Nephron progenitor cell (in vitro differentiated cells): Measurements from ENCODE around the gene ZNF516.

ENCODE experiments used
- DNase-seq: peaks from one replicate; pipeline ENCODE4 v3.0.0; 2021
- H3K27ac Mint-ChIP-seq: 2 replicates; pipeline ENCODE4 v1.8.0; 2021; ENCODE audit warnings: mild to moderate bottlenecking, moderate library complexity, mixed read lengths
- H3K27me3 Mint-ChIP-seq: 2 replicates; pipeline ENCODE4 v1.8.0; 2021; ENCODE audit warnings: mild to moderate bottlenecking, low read depth, mixed read lengths; ENCODE audit not compliant: poor library complexity
- H3K36me3 Mint-ChIP-seq: 2 replicates; pipeline ENCODE4 v1.8.0; 2021; ENCODE audit warnings: low read depth, mixed read lengths
- H3K4me1 Mint-ChIP-seq: 2 replicates; pipeline ENCODE4 v1.8.0; 2021; ENCODE audit warnings: mixed read lengths
- H3K4me3 Mint-ChIP-seq: 2 replicates; pipeline ENCODE4 v1.8.0; 2021; ENCODE audit warnings: mild to moderate bottlenecking, moderate library complexity, mixed read lengths
- H3K9me3 Mint-ChIP-seq: 2 replicates; pipeline ENCODE4 v1.8.0; 2021; ENCODE audit warnings: mild to moderate bottlenecking, moderate library complexity, mixed read lengths
- TF ChIP-seq, protein P1 (sequence below): fragments of 200-600 bp; sonication (generic); IDR thresholded peaks from 2 replicates; pipeline ENCODE4 v1.5.0; 2021; ENCODE audit warnings: antibody characterized with exemption

The ZNF516 gene

DNA sequence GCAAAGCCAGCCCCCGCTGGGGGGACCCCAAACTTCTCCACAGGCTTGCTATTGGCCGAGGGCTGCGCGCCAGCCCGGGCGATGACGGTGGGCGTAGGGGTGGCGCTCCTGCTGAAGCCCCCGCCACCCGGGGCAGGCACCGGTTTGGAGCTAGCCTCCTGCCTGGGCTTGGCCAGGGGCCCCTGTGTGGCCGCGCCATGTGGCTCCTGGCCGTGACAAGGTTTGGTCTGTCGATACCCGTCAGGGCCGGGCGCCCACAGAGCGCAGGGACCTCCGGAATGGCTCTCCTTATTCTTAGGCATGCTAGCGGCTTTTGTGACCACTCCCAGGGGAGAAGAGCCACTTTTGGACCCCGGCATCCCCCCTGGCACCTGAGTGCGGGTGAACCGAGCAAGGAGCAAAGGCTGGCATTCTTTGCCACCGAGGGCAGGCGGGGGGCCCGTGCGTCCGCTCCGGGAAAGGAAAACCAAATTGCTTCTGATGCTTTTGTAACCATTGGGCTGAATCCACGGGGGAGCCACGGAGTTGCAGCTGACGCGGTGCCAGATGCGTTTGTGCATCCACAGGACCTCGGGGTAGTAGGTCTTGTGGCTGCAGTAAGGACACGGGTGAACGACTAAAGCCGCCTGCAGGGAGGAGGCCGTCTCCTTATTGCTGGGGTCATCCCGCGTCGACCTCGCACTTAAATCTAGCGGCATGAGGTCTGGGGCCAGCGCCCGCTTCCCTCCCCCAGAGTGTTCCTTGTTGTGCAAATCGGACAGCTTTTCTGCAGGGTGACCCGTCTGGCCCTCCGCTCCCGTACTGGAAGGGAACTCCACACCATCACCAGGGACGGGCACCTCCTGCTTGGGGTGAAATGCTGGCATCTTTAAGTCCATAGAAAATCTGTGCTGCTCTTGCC lies 115.6 kb downstream of the ZNF516 start:
- H3K36me3 Mint-ChIP-seq: peaks cover 74% of the 10 kb centered on the region
- H3K4me3 Mint-ChIP-seq: no peak overlapping the region
- DNase-seq: no peak
- H3K27me3 Mint-ChIP-seq: no peaks in the 10 kb centered on the region
- peaks cover 3% of the 10 kb centered on the region for H3K9me3 Mint-ChIP-seq
- peaks cover 67% of the 10 kb centered on the region for H3K4me1 Mint-ChIP-seq
- H3K27ac Mint-ChIP-seq: peak overlapping the region; percentile 94
- TF ChIP-seq, protein P1, sequence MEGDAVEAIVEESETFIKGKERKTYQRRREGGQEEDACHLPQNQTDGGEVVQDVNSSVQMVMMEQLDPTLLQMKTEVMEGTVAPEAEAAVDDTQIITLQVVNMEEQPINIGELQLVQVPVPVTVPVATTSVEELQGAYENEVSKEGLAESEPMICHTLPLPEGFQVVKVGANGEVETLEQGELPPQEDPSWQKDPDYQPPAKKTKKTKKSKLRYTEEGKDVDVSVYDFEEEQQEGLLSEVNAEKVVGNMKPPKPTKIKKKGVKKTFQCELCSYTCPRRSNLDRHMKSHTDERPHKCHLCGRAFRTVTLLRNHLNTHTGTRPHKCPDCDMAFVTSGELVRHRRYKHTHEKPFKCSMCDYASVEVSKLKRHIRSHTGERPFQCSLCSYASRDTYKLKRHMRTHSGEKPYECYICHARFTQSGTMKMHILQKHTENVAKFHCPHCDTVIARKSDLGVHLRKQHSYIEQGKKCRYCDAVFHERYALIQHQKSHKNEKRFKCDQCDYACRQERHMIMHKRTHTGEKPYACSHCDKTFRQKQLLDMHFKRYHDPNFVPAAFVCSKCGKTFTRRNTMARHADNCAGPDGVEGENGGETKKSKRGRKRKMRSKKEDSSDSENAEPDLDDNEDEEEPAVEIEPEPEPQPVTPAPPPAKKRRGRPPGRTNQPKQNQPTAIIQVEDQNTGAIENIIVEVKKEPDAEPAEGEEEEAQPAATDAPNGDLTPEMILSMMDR: no peak

DNA sequence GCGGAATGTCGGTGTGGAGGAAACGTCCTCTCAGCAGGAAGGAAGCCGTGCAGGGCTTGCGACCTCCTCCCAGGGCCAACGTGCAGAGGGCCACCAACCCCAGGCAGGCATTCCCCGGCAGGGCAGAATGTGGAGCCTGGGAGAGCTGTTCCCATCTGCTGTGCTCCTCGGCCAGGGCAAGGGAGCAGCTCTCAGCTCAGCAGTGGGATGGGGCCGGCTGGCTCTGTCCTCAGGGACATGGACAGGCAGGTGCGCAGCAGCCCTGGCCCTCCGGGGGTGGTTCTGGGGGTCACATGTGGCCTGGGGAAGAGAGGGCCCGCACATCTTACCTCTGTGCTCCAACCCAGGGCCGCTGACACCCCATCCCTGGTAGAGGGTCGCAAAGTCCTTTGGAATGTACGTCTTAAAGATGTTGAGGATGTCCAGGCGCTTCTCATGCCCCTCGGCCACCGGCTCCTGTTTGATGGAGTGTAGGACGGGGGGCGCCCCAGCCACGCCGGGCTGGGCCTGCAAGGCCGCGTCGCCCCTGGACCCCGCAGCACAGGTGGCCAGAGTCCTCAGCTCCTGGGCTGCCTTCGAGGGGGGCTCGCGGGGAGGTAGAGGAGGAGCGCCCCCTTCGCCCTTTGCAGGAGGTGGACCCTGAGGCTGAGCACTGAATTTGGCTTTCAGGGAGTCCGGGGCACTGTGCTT lies 116.4 kb downstream of the ZNF516 start:
- Mint-ChIP-seq H3K9me3 (peaks cover 3% of the 10 kb centered on the region), H3K4me3 (no peak overlapping the region), H3K4me1 (peaks cover 68% of the 10 kb centered on the region), H3K27me3 (no peaks in the 10 kb centered on the region), H3K27ac (no peak overlapping the region), H3K36me3 (peaks cover 77% of the 10 kb centered on the region)
- TF ChIP-seq, protein P1: no peak
- no peak for DNase-seq

DNA sequence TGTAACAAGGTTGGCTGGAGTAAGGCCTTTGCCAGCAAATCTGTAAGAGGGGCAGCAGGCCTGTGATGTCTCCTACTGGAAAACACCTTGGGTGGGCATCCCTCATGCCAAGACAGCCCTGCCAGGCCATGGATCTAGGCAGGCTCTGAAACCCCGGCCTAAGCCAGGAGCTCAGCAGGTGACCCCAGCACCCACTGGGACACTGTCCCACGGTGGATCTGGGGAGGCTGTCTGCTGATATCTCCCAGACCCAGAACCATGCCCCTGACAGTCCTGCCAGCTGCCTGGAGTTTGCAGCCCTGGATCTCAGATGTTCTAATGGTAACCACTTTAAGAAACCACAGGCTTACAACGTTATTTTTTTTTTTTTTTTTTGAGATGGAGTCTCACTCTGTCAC lies 117.7 kb downstream of the ZNF516 start:
- Mint-ChIP-seq H3K36me3 (peaks cover 80% of the 10 kb centered on the region), H3K4me1 (peaks cover 67% of the 10 kb centered on the region), H3K9me3 (peaks cover 3% of the 10 kb centered on the region), H3K4me3 (no peak overlapping the region), H3K27ac (peak overlapping the region; percentile 61), H3K27me3 (no peaks in the 10 kb centered on the region)
- TF ChIP-seq, protein P1: no peak
- DNase-seq: no peak

DNA sequence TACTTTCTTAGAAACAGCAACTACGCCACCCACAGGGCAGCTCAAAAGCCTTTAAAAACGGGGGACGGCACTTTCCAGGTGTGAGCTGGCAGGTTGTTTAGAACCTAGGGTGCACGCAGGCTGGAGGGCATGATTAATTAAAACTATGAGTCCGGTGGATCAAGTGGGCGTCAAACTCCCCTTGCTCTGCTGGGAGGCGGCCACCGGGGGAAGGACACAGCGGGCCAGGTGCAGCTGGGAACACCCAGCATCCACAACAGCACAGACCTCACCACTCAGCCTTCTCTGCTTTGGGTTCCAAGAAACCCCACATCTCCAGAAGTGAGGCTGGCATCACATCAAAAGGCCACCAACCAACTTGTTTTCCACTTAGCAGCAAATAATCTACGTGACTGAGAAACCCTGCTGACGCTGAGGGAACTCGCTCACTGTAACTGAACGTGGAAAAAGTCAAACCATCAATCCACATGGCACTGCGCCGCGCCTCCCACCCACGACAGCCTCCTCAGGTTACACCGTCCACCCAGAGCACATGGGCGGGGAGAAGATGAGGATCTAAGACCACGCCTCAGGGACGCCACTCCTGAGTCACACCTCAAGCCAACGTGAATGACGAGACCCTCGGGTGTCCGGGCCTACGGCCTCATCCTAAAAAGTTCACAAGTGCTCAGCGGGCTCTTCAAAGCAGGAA lies 118.2 kb downstream of the ZNF516 start:
- Mint-ChIP-seq H3K27me3 (no peaks in the 10 kb centered on the region), H3K27ac (peak overlapping the region; percentile 61), H3K4me3 (no peak overlapping the region), H3K9me3 (peaks cover 3% of the 10 kb centered on the region), H3K4me1 (peaks cover 64% of the 10 kb centered on the region), H3K36me3 (peaks cover 82% of the 10 kb centered on the region)
- TF ChIP-seq, protein P1: no peak
- no peak for DNase-seq

DNA sequence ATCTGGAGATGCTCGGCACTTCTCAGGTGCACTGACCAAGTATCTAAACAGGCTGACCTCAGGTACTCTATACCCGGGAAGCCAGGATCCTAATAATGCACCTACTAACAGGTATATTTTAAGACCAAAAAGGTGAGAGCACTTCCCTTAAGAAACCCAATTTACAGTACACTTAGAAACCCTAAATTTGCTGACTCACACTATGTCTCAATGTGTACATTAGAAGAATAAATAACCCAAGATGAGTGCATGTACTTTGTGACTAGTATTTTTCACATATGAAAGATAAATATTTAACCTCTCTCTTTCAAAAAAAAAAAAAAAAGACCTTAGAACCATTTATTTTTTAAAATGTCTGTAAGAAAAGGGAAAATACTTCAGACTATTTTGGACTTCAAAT lies 118.8 kb downstream of the ZNF516 start:
- Mint-ChIP-seq H3K27me3 (no peaks in the 10 kb centered on the region), H3K4me1 (peaks cover 65% of the 10 kb centered on the region), H3K9me3 (peaks cover 3% of the 10 kb centered on the region), H3K27ac (no peak overlapping the region), H3K36me3 (peaks cover 83% of the 10 kb centered on the region), H3K4me3 (no peak overlapping the region)
- TF ChIP-seq, protein P1: no peak
- no peak for DNase-seq
